Cardiac septum (tissue), 1 donor: ENCODE results near the gene SHC1. TPM values are rescaled to one million over a fixed set of nuclear protein-coding genes. Genes with fewer than 3 reads are reported as not detected.
A peak's percentile ranks its signal among the peaks of the same experiment; 100 is the strongest.

Experiments used
- DNase-seq: peaks from one replicate; pipeline ENCODE4 v3.0.0-alpha.2; 2020; ENCODE audit warnings: low spot score
- intact Hi-C: fragments of 100-400 bp; cut with DNase I; formaldehyde crosslinking; loops from one replicate; pipeline ENCODE4 v1.14.0; 2022
- long read RNA-seq: library from polyadenylated mRNA; unstranded; transcript quantifications from one replicate; pipeline ENCODE4 v2.0.0, GENCODE V29; 2021
- total RNA-seq: library from RNA; stranded (reverse); fragmentation: NEBNext Ultra II Directional; extraction: Animal tissue kit (Norgen Biotek cat#: 25700); gene quantifications from one replicate; pipeline ENCODE4 v1.2.1, GENCODE V29; 2021
- donor health status: DM: no; HTN: no; CAD: no.

Gene SHC1
- 70.5 TPM for total RNA-seq
- long read RNA-seq, transcript SHC1-205 (13 exons, 3,062 nt) = major isoform, 13 of 77 reads
- long read RNA-seq, transcript SHC1-204 (13 exons, 3,059 nt) = minor isoform, 7 of 77 reads
- long read RNA-seq, partial matches to known transcripts = 29 of 77 reads
- long read RNA-seq, other reads (novel, unspliced or antisense) = 25 of 77 reads

DNA sequence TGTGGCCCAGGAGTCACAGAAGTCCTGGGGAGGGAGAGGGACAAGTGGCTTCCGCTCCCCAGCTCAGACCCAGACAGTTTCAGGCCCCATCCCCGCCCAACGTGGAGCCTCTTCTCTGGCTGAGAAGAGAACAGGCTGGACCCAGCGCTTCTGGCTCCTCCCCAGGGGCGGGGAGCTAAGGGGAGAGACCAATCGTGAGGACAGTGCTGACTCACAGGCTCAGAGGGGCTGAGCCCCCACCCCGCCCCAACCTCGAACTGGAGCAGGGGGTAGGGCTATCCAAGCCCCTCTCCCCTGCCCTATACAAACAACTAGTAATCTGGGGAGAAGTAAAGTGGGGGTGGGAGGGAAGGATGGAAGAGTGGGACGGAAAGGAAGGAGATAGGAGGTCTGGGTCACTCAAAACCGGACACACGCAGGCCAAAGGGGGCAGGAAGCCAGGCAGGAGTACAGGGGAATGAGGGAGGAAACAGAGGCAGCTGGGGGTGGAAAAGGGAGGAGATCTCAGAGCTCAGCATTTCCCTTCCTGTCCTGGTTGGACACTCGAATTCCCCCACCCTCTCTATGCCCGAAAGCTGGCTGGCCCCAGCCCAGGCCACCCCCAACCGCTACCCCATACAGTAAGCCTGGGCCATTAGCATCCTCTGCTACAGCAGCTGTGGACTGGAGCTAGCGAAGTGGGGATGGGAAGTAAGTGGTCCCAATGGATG, at the start of gene SHC1:
Gene SHC1 (minus strand): TSS at position 117 of the 710 bp plus-strand sequence. CDS start 221 bp downstream, outside the sequence.
- DNase-seq = peak; percentile 95
- intact Hi-C loops = no loop called here

GRCh38 chr1:155019377-155020245, 49.1 kb upstream of the SHC1 start:
- intact Hi-C loops = loop anchor here (5.0 kb wide), 1 partner anchor 43 kb away; the partner anchor contains the start of gene EFNA4

DNA sequence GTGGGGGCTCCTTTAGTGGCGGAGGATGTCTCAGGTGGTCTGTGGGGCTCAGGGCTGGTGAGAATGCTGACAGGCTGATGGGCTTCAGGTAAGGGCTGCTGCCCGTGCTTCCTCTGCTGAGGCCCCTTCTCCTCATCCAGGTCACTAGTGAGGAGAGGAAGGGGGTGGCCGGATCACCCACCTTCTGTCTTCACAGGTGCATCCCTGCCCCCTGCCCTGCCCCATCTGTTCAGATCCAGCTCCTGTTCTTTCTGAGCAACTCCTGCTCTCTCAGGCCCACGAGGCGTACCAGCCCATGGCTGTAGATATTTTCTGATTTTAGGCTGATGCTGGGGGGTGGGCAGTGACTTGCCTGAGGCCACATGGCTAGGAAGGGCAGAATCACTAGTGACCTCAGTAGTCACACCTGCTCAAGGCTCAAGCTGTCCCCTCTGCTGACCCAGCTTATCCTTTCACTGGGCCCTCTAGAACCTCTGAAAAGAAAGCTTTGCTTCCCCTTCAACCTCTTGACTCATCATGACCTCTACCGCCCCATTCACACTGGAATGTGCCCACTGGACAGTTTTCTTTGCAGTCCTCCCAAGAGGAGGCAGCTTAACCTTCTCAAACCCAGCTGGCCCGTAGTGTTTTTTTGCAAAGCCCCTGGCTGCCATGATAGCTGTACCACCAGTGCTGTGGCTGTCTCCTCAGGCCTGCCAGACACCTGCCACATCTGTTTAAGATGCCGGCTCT, 48.2 kb upstream of the SHC1 start:
- no peak for DNase-seq
- intact Hi-C loops = loop anchor here (5.0 kb wide), 1 partner anchor 44 kb away; the partner anchor contains the start of gene EFNA4

More at GRCh38 chr1:155019377-155020245, 49.1 kb upstream of the SHC1 start:
- DNase-seq = no peak

- DNase-seq = no peak
- intact Hi-C loops = loop anchor here (1.0 to 5.0 kb wide), 4 partner anchors 17 to 57 kb away; partner anchors contain the start of genes EFNA4 and PYGO2
Measured at GRCh38 chr1:155017946-155018316, 47.4 kb upstream of the SHC1 start.

- intact Hi-C loops = loop anchor here (1.0 to 5.0 kb wide), 4 partner anchors 16 to 56 kb away; partner anchors contain the start of genes EFNA4 and PYGO2
- peak; percentile 94 for DNase-seq
Measured at GRCh38 chr1:155017041-155017945, 46.7 kb upstream of the SHC1 start.

GRCh38 chr1:155016231-155016831, 45.8 kb upstream of the SHC1 start:
- intact Hi-C loops = loop anchor here (2.0 to 5.0 kb wide), 3 partner anchors 16 to 46 kb away; partner anchors contain the start of gene EFNA4
- DNase-seq = no peak

- DNase-seq = no peak
- intact Hi-C loops = loop anchor here (2.0 to 5.0 kb wide), 3 partner anchors 15 to 47 kb away; partner anchors contain the start of gene EFNA4
Measured at GRCh38 chr1:155015527-155016230, 45.1 kb upstream of the SHC1 start.

GRCh38 chr1:155014709-155015508, 44.4 kb upstream of the SHC1 start:
- intact Hi-C loops = loop anchor here (5.0 kb wide), 1 partner anchor 47 kb away; the partner anchor contains the start of gene EFNA4
- DNase-seq = no peak

- intact Hi-C loops = no loop called here
- no peak for DNase-seq
Measured at GRCh38 chr1:155013632-155014031, 43.1 kb upstream of the SHC1 start.

DNA sequence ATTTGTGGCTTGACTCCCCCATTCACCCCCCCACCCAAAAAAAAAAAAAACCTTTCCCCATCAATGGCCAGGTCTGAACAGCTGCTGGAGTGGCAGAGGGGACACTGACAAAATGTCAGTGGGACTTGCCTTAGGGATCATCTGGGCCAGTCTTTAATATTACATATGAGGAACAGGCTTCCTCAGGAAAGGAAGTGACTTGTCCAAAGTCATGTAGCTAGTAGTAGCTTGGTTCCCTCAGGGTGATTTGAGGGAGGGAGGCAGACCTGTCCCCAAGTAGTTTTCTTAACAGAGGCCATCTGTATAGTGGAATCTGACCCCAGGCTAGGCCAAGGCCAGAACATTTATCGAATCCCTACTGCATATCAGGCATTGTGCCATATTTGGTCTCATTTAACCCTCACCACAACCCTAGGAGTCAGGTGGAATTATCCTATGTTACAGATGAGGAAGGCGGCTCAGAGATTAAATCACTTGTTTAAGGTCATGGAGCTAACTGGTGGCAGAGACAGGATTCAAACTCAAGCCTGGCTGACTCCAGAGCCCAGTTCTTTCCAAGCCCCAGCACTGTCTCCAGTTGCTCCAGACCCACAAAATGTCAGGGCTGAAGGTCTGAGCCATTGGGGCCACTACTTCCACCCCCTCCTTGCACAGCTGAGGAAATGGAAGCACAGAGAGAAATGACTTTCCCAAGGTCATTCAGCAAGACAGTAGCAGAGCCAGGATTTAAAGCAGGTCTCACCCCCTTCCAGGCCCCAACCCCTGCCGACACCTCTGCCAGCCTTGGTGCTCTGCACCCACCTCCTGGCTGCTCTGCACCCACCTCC, 42.4 kb upstream of the SHC1 start:
- intact Hi-C loops = no loop called here

DNA sequence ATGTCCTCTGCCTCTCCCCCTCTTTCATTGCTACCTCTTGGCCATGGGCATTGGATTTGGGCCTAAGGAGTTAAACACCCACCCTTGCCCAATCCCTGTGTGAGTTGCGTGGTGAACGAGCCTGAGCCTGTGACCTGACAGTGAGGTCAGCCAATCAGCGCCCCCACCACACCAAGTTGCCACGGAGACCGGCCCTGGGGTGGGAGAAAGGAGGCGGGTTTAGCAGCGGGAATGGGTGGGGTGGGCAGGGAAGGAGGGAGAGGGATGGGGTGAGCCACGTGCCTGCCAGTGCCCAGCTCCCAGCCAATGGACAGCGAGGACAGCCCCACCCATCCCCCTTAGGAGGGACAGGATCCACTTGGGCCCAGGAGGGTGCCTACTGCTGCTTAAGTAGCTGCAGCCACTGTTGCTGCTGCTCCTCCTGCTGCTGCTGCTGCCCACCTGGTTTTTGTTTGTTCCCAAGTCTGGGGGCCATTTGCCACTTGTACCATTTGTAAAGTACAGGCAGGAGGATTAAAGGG, 41.5 kb upstream of the SHC1 start:
- DNase-seq = no peak

More for the DNA sequence above, 42.4 kb upstream of the SHC1 start:
- DNase-seq = no peak

DNA sequence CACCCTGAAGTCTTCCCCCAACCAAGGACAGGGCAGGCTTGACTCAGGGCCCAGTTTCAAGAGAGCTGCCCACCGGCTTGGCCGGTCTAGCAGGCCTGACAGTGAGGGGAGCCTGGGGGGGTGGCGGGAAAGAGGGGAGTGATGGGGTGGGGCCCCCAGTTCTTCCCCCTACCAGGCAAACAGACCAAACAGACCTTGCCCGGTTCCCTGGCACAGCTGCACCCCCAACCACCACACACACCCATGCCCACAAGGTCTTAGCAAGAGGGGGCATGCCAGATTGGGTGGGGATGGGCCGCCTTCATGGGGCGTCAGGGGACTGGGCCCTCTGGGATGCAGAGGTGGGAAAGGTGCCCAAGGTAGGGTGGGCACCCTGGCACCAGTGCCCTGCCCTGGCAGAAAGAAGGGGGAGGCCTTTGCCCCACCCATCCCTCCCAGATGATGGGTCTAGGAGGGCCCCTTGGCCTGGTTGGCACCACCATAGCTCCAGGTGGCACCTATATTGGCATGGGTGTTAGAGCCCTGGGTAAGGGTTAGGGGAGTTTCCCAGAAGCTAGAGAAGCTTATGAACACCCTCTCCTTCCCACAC, 41.0 kb upstream of the SHC1 start:
- no peak for DNase-seq
- intact Hi-C loops = no loop called here

More for the DNA sequence above, 41.5 kb upstream of the SHC1 start:
- intact Hi-C loops = no loop called here

- intact Hi-C loops = no loop called here
- DNase-seq = no peak
Measured at GRCh38 chr1:155011004-155011416, 40.5 kb upstream of the SHC1 start.

DNA sequence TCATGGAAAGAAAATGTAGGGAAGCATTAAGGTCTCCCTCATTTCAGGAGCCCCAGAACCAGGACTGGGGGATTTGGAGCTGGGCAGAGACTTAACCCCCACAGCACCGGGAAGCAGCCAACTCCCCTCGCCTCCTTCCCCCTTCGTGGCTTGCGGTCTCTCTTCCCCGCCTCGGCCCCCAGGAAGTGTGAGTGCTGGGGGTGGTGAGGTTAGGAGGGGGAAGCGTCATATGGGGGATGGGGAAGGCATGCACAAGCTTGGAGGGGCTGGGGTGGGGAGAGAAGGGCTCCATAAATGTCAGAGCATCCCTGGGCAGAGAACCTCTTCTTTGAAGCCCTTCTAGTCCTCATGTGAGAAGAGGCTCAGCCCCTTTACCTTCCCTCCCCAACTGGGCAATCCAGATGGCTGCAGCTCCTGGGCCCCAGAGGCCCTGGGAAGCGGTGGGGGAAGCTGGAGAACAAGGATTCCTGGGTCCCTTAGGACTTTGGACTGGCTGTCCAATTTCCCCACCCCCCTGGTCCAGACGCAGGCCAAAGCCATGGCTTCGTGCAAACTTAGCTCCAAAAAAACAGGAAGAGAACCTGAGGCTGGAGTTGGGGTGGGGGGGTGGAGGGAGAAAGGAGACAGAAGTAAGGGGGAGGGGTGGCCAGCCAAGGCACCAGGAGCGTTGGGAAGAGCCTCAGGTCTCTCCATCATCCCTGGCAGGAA, 39.8 kb upstream of the SHC1 start:
- DNase-seq = no peak
- intact Hi-C loops = no loop called here
